ENCODE results near the gene DIP2C.

DNA sequence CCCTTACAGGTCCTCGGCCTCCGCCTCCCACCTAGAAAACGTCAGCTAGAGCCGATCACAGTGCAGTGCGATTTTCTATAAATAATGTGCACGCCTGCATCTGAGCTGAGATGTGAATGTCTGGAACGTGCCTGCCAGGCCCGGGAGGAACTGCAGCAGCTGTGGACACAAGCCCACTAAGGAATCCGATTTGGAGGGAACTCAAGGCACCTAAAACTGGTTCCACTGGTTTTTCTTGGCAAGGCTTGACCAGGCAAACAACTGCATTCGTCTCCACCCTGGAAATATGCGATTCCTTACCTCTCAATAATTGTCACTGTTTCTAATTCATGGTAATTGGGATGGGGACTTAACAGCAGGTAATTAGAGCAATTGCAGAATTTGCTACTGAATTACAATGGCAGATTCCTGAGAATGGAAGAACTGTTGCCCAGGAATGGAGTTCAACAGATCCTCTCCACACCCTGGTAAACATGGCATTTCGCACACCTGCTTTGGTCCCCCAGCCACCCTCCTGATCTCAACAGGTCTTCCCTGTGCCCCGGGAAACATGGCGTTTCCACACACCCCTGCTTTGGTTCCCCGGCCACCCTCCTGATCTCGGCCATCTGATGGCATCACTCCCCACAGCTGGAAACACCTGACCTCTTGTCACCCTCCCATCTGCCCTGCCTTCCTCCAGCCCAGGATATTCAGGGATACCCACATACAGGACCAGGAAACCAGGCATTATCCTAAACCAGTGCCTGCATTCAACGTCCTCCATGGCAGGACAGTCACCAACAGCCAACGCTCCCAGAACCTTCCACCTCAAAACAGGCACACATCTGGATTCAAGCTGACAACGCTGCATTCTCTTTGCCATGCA, 76.0 kb downstream of the DIP2C start:
- TF ChIP-seq, protein P1, sequence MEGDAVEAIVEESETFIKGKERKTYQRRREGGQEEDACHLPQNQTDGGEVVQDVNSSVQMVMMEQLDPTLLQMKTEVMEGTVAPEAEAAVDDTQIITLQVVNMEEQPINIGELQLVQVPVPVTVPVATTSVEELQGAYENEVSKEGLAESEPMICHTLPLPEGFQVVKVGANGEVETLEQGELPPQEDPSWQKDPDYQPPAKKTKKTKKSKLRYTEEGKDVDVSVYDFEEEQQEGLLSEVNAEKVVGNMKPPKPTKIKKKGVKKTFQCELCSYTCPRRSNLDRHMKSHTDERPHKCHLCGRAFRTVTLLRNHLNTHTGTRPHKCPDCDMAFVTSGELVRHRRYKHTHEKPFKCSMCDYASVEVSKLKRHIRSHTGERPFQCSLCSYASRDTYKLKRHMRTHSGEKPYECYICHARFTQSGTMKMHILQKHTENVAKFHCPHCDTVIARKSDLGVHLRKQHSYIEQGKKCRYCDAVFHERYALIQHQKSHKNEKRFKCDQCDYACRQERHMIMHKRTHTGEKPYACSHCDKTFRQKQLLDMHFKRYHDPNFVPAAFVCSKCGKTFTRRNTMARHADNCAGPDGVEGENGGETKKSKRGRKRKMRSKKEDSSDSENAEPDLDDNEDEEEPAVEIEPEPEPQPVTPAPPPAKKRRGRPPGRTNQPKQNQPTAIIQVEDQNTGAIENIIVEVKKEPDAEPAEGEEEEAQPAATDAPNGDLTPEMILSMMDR (conservative IDR thresholded peaks at IDR 0.05): no peak
- no peak for TF ChIP-seq ZFX (IDR thresholded peaks at IDR 0.05)
